ENCODE measurements around the gene KANSL3.

- TF ChIP-seq, protein P1, sequence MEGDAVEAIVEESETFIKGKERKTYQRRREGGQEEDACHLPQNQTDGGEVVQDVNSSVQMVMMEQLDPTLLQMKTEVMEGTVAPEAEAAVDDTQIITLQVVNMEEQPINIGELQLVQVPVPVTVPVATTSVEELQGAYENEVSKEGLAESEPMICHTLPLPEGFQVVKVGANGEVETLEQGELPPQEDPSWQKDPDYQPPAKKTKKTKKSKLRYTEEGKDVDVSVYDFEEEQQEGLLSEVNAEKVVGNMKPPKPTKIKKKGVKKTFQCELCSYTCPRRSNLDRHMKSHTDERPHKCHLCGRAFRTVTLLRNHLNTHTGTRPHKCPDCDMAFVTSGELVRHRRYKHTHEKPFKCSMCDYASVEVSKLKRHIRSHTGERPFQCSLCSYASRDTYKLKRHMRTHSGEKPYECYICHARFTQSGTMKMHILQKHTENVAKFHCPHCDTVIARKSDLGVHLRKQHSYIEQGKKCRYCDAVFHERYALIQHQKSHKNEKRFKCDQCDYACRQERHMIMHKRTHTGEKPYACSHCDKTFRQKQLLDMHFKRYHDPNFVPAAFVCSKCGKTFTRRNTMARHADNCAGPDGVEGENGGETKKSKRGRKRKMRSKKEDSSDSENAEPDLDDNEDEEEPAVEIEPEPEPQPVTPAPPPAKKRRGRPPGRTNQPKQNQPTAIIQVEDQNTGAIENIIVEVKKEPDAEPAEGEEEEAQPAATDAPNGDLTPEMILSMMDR (conservative IDR thresholded peaks at IDR 0.05), result no peak
- no peak for TF ChIP-seq ZFX (IDR thresholded peaks at IDR 0.05)
These were observed 25.1 kb upstream of the KANSL3 start for GRCh38 chr2:96663177-96663576.
